ENCODE measurements around the gene SMARCB1. TPM values are rescaled to one million over a fixed set of nuclear protein-coding genes. Genes with fewer than 3 reads are reported as not detected.

SMARCB1 gene
- total and polyA plus RNA-seq, 7 donors = 25.0 to 85.7 (median 43.9) TPM

GRCh38 chr22:23847991-23848864 is 61.5 kb downstream of the SMARCB1 start:
- no peaks in the 10 kb centered on the region for H3K9me3 ChIP-seq
- TF ChIP-seq POLR2A (IDR thresholded peaks at IDR 0.05) = no peak
- no peak for TF ChIP-seq EP300 (IDR thresholded peaks at IDR 0.05)
- TF ChIP-seq CTCF (IDR thresholded peaks at IDR 0.05) = no peak
- no peak for TF ChIP-seq POLR2AphosphoS5 (IDR thresholded peaks at IDR 0.05)
- no peak overlapping the region for H3K27ac ChIP-seq
- H3K4me1 ChIP-seq = peaks cover 0 to 14% (median 9%) of the 10 kb centered on the region in 4 donors
- H3K36me3 ChIP-seq = no peaks in the 10 kb centered on the region
- H3K4me3 ChIP-seq = no peak overlapping the region
- DNase-seq = no peak
- intact Hi-C loops (cut with DNase I) = loop anchor here (5.0 kb wide), 2 partner anchors 81 to 306 kb away; partner anchors contain the start of gene CHCHD10
- WGBS, 2 donors = 79 to 82% methylated on average over 24 of the region's 24 CpGs
- no peaks in the 10 kb centered on the region for H3K27me3 ChIP-seq

- TF ChIP-seq POLR2AphosphoS5 (IDR thresholded peaks at IDR 0.05) (no peak), CTCF (IDR thresholded peaks at IDR 0.05) (peak; percentile 91 to 95 (median 93)), EP300 (IDR thresholded peaks at IDR 0.05) (no peak), POLR2A (IDR thresholded peaks at IDR 0.05) (no peak)
- H3K4me1 ChIP-seq = peaks cover 0 to 14% (median 9%) of the 10 kb centered on the region in 4 donors
- no peak overlapping the region for H3K27ac ChIP-seq
- 26 to 29% methylated on average over 62 of the region's 62 CpGs for WGBS, 2 donors
- DNase-seq = peak; percentile 87
- no peaks in the 10 kb centered on the region for H3K9me3 ChIP-seq
- intact Hi-C loops (cut with DNase I) = loop anchor here (5.0 kb wide), 2 partner anchors 82 to 307 kb away; partner anchors contain the start of gene CHCHD10
- peak overlapping the region in 1 of 4 donors; percentile 10 for H3K4me3 ChIP-seq
- H3K36me3 ChIP-seq = no peaks in the 10 kb centered on the region
- no peaks in the 10 kb centered on the region for H3K27me3 ChIP-seq
These were observed 62.5 kb downstream of the SMARCB1 start for GRCh38 chr22:23849009-23850006.

- intact Hi-C loops (cut with DNase I) = no loop called here
- H3K27me3 ChIP-seq = no peaks in the 10 kb centered on the region
These were observed 63.4 kb downstream of the SMARCB1 start for GRCh38 chr22:23850136-23850611.

More at GRCh38 chr22:23850136-23850611, 63.4 kb downstream of the SMARCB1 start:
- no peak for DNase-seq
- no peak overlapping the region for H3K4me3 ChIP-seq
- no peaks in the 10 kb centered on the region for H3K9me3 ChIP-seq
- no peak overlapping the region for H3K27ac ChIP-seq
- 52 to 79% methylated on average over 16 of the region's 16 CpGs for WGBS, 2 donors
- TF ChIP-seq EP300 (IDR thresholded peaks at IDR 0.05) (no peak), POLR2AphosphoS5 (IDR thresholded peaks at IDR 0.05) (no peak), POLR2A (IDR thresholded peaks at IDR 0.05) (no peak), CTCF (IDR thresholded peaks at IDR 0.05) (no peak)
- no peaks in the 10 kb centered on the region for H3K36me3 ChIP-seq
- H3K4me1 ChIP-seq = peaks cover 0 to 12% (median 9%) of the 10 kb centered on the region in 4 donors

Measured in sigmoid colon (tissue), 7 donors.